OCI-LY1 (cell line): Measurements from ENCODE around the gene SENP3.

Source experiments
- H2AFZ ChIP-seq: fragments of 200-600 bp; sonication (generic), shearing (Covaris generic); 2 replicates; pipeline ENCODE4 v1.6.0; 2014; ENCODE audit warnings: antibody characterized with exemption, mild to moderate bottlenecking, low read length
- H3F3A ChIP-seq: fragments of 200-600 bp; sonication (generic), shearing (Covaris generic); 2 replicates; pipeline ENCODE4 v1.6.0; 2014; ENCODE audit warnings: mild to moderate bottlenecking, antibody characterized with exemption, low read length, moderate library complexity; ENCODE audit not compliant: insufficient read depth
- H3K27ac ChIP-seq: fragments of 200-600 bp; sonication (generic); 2 replicates; pipeline ENCODE4 v1.5.1; 2014; ENCODE audit warnings: low read length, mixed run types, mild to moderate bottlenecking, low read depth; ENCODE audit not compliant: poor library complexity, severe bottlenecking
- H3K27me3 ChIP-seq: fragments of 200-600 bp; sonication (generic); 2 replicates; pipeline ENCODE4 v1.6.0; 2014; ENCODE audit warnings: antibody characterized with exemption, mild to moderate bottlenecking, low read length, moderate library complexity; ENCODE audit not compliant: insufficient read depth
- H3K36me3 ChIP-seq: fragments of 200-600 bp; sonication (generic); 2 replicates; pipeline ENCODE4 v1.6.1; 2014; ENCODE audit warnings: mild to moderate bottlenecking, antibody characterized with exemption, low read length, moderate library complexity, mixed read lengths; ENCODE audit not compliant: insufficient read depth
- H3K4me1 ChIP-seq: fragments of 200-600 bp; sonication (generic); 2 replicates; pipeline ENCODE4 v1.5.1; 2014; ENCODE audit warnings: mild to moderate bottlenecking, low read length, moderate library complexity; ENCODE audit not compliant: insufficient read depth, severe bottlenecking
- H3K4me2 ChIP-seq: fragments of 200-600 bp; sonication (generic), shearing (Covaris generic); 2 replicates; pipeline ENCODE4 v1.6.1; 2014; ENCODE audit warnings: low read length
- H3K4me3 ChIP-seq: fragments of 200-600 bp; sonication (generic); 2 replicates; pipeline ENCODE4 v1.5.1; 2014; ENCODE audit warnings: low read length, low read depth, mild to moderate bottlenecking, mixed read lengths; ENCODE audit not compliant: poor library complexity, severe bottlenecking
- H3K79me2 ChIP-seq: fragments of 200-600 bp; shearing (Covaris generic); 2 replicates; pipeline ENCODE4 v1.6.1; 2016; ENCODE audit warnings: mixed run types, low read length, mixed read lengths; ENCODE audit not compliant: insufficient read depth
- H3K9ac ChIP-seq: fragments of 200-600 bp; sonication (generic), shearing (Covaris generic); 2 replicates; pipeline ENCODE4 v1.6.1; 2014; ENCODE audit warnings: mild to moderate bottlenecking, low read length, mixed read lengths
- H3K9me2 ChIP-seq: fragments of 200-600 bp; sonication (generic), shearing (Covaris generic); 2 replicates; pipeline ENCODE4 v1.6.1; 2014; ENCODE audit warnings: low read depth, mild to moderate bottlenecking, low read length, mixed read lengths
- H3K9me3 ChIP-seq: fragments of 200-600 bp; shearing (Covaris generic); 2 replicates; pipeline ENCODE4 v1.6.1; 2014; ENCODE audit warnings: low read length, mixed read lengths
- H4K20me1 ChIP-seq: fragments of 200-600 bp; sonication (generic), shearing (Covaris generic); 2 replicates; pipeline ENCODE4 v1.6.0; 2016; ENCODE audit warnings: mild to moderate bottlenecking, low read length; ENCODE audit not compliant: insufficient read depth
- EZH2 ChIP-seq: fragments of 200-600 bp; sonication (generic), shearing (Covaris generic); IDR thresholded peaks from 2 replicates; pipeline ENCODE4 v1.8.0; 2017; ENCODE audit warnings: borderline replicate concordance, mixed run types, mild to moderate bottlenecking, antibody characterized with exemption, low read length, moderate library complexity, mixed read lengths
- TF ChIP-seq, protein P1 (sequence below): fragments of 200-600 bp; sonication (generic), shearing (Covaris generic); IDR thresholded peaks from 2 replicates; pipeline ENCODE4 v1.5.1; 2017; ENCODE audit warnings: mild to moderate bottlenecking, antibody characterized with exemption, low read length, moderate library complexity, mixed read lengths

The SENP3 gene

GRCh38 chr17:7587420-7588151 is 25.9 kb downstream of the SENP3 start:
- Histone ChIP-seq H3K4me3 (no peak overlapping the region), H3F3A (no peaks in the 10 kb centered on the region), H3K79me2 (no peaks in the 10 kb centered on the region), H3K4me1 (peaks cover 25% of the 10 kb centered on the region), H3K9me2 (no peaks in the 10 kb centered on the region), H3K27me3 (no peaks in the 10 kb centered on the region), H2AFZ (no peak overlapping the region), H3K36me3 (peaks cover 55% of the 10 kb centered on the region; the same call in 1 of the 2 replicates), H3K4me2 (no peak overlapping the region), H3K9me3 (no peaks in the 10 kb centered on the region), H3K9ac (no peak overlapping the region), H4K20me1 (no peaks in the 10 kb centered on the region), H3K27ac (no peak overlapping the region)
- TF ChIP-seq, protein P1, sequence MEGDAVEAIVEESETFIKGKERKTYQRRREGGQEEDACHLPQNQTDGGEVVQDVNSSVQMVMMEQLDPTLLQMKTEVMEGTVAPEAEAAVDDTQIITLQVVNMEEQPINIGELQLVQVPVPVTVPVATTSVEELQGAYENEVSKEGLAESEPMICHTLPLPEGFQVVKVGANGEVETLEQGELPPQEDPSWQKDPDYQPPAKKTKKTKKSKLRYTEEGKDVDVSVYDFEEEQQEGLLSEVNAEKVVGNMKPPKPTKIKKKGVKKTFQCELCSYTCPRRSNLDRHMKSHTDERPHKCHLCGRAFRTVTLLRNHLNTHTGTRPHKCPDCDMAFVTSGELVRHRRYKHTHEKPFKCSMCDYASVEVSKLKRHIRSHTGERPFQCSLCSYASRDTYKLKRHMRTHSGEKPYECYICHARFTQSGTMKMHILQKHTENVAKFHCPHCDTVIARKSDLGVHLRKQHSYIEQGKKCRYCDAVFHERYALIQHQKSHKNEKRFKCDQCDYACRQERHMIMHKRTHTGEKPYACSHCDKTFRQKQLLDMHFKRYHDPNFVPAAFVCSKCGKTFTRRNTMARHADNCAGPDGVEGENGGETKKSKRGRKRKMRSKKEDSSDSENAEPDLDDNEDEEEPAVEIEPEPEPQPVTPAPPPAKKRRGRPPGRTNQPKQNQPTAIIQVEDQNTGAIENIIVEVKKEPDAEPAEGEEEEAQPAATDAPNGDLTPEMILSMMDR: no peak
- no peak for TF ChIP-seq EZH2

- H3F3A ChIP-seq: no peaks in the 10 kb centered on the region
- peaks cover 63% of the 10 kb centered on the region for H3K36me3 ChIP-seq
- no peaks in the 10 kb centered on the region for H4K20me1 ChIP-seq
- no peaks in the 10 kb centered on the region for H3K27me3 ChIP-seq
- H3K9ac ChIP-seq: no peak overlapping the region
- H3K27ac ChIP-seq: no peak overlapping the region
- TF ChIP-seq EZH2: no peak
- TF ChIP-seq, protein P1: no peak
- H3K4me2 ChIP-seq: no peak overlapping the region
- H3K4me1 ChIP-seq: peaks cover 16% of the 10 kb centered on the region
- no peaks in the 10 kb centered on the region for H3K9me3 ChIP-seq
- H2AFZ ChIP-seq: no peak overlapping the region
- no peak overlapping the region for H3K4me3 ChIP-seq
- no peaks in the 10 kb centered on the region for H3K79me2 ChIP-seq
- H3K9me2 ChIP-seq: no peaks in the 10 kb centered on the region
These were observed 27.0 kb downstream of the SENP3 start for GRCh38 chr17:7588553-7589203.

DNA sequence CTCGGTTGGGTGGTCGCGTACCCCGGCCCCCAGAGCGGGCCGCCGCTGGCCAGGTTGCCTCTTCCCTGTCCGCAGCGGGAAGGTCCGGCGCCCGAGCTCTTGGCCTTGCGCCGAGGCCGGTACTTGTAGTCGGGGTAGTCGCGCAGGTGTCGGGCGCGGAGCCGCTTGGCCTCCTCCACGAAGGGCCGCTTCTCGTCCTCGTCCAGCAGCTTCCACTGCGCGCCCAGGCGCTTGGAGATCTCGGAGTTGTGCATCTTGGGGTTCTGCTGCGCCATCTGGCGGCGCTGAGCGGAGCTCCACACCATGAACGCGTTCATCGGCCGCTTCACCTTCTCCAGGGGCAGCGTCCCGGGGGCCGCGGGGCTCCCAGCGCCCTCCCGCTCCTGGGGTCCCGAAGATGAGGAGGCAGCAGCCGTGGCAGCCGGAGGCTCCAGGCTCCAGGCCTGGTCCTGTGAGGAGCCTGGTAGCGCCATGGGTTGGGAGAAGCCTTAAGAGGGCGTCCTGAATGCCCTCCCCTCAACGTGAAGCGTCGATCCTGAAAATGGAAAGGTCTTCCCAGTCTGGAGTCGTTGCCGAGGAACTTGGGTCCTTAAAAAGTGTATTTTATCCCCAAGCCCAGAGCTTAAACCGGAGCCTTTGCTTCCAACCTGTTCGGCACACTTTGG is 27.6 kb downstream of the SENP3 start:
- Histone ChIP-seq H3K9me3 (no peaks in the 10 kb centered on the region), H3K27me3 (no peaks in the 10 kb centered on the region), H2AFZ (no peak overlapping the region), H3K4me1 (peaks cover 14% of the 10 kb centered on the region), H3F3A (no peaks in the 10 kb centered on the region), H4K20me1 (no peaks in the 10 kb centered on the region), H3K4me3 (no peak overlapping the region), H3K9me2 (no peaks in the 10 kb centered on the region), H3K36me3 (peaks cover 70% of the 10 kb centered on the region), H3K4me2 (no peak overlapping the region), H3K9ac (no peak overlapping the region), H3K27ac (no peak overlapping the region), H3K79me2 (no peaks in the 10 kb centered on the region)
- TF ChIP-seq, protein P1: peak; percentile 47
- no peak for TF ChIP-seq EZH2
